ENCODE data around the gene DRC7. TPM values are rescaled to one million over a fixed set of nuclear protein-coding genes. Genes with fewer than 3 reads are reported as not detected.

Gene DRC7
- total RNA-seq, 1 donor = 0.63 TPM

DNA sequence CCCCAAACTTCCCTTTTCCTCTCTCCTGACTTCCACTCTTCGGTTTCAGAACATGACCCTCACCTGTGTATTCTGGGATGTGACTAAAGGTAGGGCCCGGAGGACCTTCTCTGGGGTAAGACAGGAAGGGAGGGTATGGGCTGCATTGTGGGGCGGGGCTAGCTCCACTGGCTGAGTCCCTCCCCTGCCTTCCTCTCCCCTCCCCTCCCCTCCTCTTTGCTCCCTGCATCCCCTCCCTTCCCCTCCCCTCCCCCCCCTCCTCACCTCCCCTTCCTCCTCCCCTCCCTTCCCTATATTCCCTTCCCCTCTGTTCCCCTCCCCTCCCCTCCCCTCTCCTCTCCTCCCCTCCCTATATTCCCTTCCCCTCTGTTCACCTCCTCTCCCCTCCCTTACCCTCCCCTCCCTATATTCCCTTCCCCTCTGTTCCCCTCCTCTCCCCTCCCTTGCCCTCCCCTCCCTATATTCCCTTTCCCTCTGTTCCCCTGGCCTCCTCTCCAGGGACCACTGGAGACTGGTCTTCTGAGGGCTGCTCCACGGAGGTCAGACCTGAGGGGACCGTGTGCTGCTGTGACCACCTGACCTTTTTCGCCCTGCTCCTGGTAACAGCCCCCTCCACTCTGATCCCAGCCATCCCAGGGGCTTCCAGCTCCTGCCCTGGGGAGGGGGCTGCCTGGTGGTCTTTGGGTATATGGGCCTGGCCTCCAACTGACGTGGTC lies 14.7 kb upstream of the DRC7 start:
- no peaks in the 10 kb centered on the region for H3K9me3 ChIP-seq (ENCODE audit: low read depth, low read length)
- no peak overlapping the region for H3K4me3 ChIP-seq (ENCODE audit: low read length)
- H3K27me3 ChIP-seq (ENCODE audit: insufficient read depth, low read length) = no peaks in the 10 kb centered on the region
- peaks cover 20% of the 10 kb centered on the region for H3K4me1 ChIP-seq (ENCODE audit: insufficient read depth, low read length)

DNA sequence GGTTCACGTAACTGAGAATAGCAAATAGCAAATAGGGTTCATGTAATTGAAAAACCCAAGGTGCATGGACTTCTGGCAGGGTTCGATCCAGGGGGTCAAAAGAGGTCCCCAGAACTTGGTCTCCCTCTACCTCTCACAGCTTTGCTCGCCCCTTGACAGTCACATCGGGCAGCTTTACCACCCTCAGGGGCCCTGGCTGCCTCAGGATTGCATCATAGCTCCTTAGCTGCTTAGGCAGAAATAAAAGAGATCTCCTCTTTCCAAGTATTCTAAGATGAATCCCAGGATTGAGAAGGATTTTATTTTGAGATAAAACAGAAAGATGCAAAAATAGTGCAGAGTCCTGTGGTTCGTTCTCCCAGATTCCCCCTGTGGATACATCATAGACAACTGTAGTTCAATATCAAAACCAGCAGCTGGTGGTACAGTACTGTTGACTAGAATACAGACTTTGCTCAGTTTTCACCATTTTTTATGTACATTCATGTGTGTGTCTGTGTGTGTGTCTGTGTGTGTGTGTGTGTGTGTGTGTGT lies 13.7 kb upstream of the DRC7 start:
- Histone ChIP-seq H3K9me3 (ENCODE audit: low read depth, low read length) (no peaks in the 10 kb centered on the region), H3K4me3 (ENCODE audit: low read length) (no peak overlapping the region), H3K4me1 (ENCODE audit: insufficient read depth, low read length) (peaks cover 10% of the 10 kb centered on the region), H3K27me3 (ENCODE audit: insufficient read depth, low read length) (no peaks in the 10 kb centered on the region)

DNA sequence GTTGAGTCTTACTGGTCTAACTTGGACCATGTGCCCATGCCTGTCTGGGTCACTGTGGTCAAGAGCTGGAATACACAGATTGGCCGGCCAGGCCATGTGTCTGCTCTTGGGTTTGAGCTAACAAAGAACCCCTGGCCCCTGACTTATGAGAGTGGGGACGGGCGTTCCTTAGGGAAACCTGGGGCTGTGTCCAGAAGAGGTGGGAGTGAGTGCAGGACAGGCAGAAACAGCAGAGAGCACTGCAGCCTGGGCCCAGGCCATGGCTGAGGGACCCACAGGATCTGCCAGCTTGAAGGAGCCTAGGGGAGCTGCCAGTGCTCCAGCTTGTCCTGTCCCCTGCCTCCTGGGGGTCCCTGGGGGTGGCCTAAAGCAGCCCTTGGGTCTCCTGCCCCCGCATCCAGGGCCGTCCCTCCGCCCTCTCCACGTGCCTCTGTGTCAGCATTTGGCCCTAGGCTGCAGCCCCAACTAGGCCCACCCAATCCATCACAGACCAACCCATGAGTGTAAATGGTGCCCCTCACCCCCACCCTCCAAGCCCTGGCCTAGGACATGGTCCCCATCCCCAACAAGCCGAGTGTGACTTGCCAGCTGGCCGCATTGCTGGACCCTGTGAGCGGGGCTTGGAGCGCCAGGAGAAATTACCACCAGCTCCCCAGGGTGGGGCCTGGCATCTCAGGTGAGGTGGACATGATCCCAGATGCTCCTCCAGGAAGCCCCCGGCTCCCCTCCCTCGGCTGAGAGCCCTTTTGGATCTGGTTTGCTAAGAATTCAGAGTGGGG lies 12.5 kb upstream of the DRC7 start:
- Histone ChIP-seq H3K9me3 (ENCODE audit: low read depth, low read length) (no peaks in the 10 kb centered on the region), H3K4me3 (ENCODE audit: low read length) (no peak overlapping the region), H3K27me3 (ENCODE audit: insufficient read depth, low read length) (no peaks in the 10 kb centered on the region), H3K4me1 (ENCODE audit: insufficient read depth, low read length) (peaks cover 7% of the 10 kb centered on the region)

DNA sequence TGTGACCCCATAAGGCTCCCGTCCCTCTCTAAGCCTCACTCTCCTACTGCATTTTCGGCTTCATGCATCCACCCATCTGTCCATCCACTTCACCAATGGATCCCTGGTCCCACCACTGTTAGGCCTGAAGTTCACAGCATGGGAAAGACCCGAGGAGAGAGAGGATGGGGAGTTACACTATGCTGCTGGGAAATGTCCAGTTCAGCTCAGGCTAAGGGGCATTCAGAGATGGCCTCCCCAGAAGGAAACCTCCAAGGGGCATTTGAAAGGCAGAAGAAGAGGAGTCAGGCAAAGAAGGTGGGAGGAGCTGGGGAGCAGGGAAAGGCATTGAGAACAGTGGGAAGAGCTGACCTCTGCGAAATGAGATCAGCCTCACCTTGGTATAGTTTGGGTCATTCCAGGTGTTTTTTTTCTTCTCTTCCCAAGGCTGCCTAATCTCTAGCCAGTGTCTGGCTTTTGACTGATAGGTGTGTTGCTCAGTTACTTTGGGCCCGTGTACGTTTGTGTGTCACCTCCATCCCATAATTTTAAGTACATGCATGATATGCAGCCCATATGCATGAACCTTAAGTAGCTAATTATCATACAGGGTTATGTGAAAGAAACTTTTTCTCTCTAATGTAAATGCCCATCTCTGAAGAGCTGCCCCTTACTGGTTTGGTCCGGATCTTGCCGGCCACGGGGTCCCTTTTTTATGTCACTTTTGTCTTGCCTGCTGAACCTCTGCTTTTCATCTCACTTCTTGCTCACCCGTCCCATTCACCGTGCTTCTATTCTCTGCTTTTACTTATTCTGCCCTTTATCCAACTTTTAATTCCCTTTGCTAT lies 11.6 kb upstream of the DRC7 start:
- Histone ChIP-seq H3K4me3 (ENCODE audit: low read length) (no peak overlapping the region), H3K4me1 (ENCODE audit: insufficient read depth, low read length) (peaks cover 13% of the 10 kb centered on the region), H3K27me3 (ENCODE audit: insufficient read depth, low read length) (no peaks in the 10 kb centered on the region), H3K9me3 (ENCODE audit: low read depth, low read length) (no peaks in the 10 kb centered on the region)

DNA sequence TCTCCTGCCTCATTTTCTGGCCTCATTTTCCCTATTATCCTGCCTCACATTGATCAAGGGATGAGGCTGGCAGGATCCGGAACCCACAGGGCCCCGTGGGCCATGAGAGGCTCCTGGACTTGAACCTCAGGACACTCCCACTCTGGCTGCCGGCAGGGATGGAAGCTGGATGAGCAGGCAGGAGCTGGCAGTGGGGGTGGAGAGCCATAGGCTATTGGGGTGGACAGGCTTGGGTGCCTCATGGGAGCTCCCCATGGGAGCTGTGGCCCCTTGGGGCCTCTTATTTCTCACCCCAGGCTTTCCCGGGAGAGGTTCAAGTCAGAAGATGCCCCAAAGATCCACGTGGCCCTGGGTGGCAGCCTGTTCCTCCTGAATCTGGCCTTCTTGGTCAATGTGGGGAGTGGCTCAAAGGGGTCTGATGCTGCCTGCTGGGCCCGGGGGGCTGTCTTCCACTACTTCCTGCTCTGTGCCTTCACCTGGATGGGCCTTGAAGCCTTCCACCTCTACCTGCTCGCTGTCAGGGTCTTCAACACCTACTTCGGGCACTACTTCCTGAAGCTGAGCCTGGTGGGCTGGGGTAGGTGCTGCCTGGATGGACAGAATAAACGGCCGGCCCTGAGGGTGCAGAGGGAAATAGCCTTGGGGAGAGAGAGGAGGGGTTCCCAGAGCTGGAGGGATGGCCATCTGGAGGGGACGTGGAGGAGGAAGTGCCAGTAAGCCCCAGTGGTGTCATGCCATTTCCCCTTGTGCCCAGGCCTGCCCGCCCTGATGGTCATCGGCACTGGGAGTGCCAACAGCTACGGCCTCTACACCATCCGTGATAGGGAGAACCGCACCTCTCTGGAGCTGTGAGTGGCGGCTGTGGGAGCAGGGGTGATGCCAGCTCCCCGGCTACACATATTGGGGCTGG lies 10.7 kb upstream of the DRC7 start:
- Histone ChIP-seq H3K4me1 (ENCODE audit: insufficient read depth, low read length) (peaks cover 14% of the 10 kb centered on the region), H3K9me3 (ENCODE audit: low read depth, low read length) (no peaks in the 10 kb centered on the region), H3K4me3 (ENCODE audit: low read length) (no peak overlapping the region), H3K27me3 (ENCODE audit: insufficient read depth, low read length) (no peaks in the 10 kb centered on the region)

DNA sequence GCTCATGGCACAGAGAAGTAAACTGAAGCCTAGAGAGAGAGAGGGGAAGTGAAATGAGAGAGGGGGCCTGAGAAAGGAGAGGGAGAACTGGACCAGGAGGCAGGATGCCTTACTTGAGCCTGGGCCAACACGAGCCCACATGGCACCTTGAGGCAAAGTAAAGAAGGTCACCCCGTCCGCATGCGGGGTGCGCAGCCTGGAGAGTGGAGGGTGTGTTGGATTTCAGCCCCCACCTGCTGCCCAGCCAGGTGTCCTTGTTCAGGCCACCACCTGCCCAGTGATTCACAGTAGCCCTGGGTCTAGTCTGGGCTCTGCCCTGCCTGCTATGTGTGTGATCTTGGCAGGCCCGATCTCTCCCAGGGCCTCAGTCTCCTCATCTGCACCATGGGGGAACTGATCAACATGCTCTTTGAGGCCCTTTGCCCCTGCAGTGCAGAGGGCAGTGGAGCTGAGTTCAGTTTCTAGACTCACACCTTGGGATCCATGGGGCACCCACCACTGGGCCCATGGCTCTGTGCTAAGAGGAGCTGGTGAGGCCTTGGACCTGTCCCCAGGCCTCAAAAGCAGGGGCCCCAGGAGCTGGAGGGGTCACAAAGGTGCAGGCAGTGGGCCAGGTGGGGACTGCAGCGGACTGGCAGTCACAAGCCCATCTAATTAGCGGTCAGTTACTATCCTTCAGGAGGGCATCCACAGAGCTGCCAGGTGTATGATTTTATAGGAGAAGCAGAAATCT lies 9.8 kb upstream of the DRC7 start:
- H3K4me3 ChIP-seq (ENCODE audit: low read length) = no peak overlapping the region
- no peaks in the 10 kb centered on the region for H3K27me3 ChIP-seq (ENCODE audit: insufficient read depth, low read length)
- H3K4me1 ChIP-seq (ENCODE audit: insufficient read depth, low read length) = peaks cover 23% of the 10 kb centered on the region
- no peaks in the 10 kb centered on the region for H3K9me3 ChIP-seq (ENCODE audit: low read depth, low read length)

DNA sequence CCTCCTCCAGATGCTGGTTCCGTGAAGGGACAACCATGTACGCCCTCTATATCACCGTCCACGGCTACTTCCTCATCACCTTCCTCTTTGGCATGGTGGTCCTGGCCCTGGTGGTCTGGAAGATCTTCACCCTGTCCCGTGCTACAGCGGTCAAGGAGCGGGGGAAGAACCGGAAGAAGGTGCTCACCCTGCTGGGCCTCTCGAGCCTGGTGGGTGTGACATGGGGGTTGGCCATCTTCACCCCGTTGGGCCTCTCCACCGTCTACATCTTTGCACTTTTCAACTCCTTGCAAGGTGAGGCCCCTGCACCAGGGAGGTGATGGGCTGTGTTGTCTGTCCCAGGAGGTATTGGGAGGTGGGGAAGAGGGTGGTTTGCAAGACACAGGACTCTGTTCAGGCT lies 9.0 kb upstream of the DRC7 start:
- Histone ChIP-seq H3K4me3 (ENCODE audit: low read length) (no peak overlapping the region), H3K27me3 (ENCODE audit: insufficient read depth, low read length) (no peaks in the 10 kb centered on the region), H3K9me3 (ENCODE audit: low read depth, low read length) (no peaks in the 10 kb centered on the region), H3K4me1 (ENCODE audit: insufficient read depth, low read length) (peaks cover 32% of the 10 kb centered on the region)

DNA sequence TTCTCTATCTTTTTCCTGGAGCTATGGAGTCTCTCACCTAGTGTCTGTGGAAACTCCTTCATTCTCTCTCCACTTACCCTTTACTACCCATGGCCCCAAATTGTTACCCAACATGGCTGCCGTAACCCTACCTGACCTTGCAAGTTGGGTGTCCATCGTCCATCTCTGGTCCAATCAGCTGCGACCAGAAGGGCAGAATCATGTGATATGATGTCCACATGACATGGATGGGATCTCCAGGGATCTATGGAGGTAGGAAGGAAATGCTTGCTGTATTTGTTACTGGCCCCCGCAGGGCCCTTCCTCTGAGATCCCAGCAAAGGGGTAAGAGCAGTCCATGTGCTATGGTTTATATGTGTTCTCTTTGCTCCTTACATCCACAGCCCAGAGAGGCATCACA lies 8.0 kb upstream of the DRC7 start:
- Histone ChIP-seq H3K4me1 (ENCODE audit: insufficient read depth, low read length) (peaks cover 41% of the 10 kb centered on the region), H3K9me3 (ENCODE audit: low read depth, low read length) (no peaks in the 10 kb centered on the region), H3K4me3 (ENCODE audit: low read length) (no peak overlapping the region), H3K27me3 (ENCODE audit: insufficient read depth, low read length) (no peaks in the 10 kb centered on the region)

DNA sequence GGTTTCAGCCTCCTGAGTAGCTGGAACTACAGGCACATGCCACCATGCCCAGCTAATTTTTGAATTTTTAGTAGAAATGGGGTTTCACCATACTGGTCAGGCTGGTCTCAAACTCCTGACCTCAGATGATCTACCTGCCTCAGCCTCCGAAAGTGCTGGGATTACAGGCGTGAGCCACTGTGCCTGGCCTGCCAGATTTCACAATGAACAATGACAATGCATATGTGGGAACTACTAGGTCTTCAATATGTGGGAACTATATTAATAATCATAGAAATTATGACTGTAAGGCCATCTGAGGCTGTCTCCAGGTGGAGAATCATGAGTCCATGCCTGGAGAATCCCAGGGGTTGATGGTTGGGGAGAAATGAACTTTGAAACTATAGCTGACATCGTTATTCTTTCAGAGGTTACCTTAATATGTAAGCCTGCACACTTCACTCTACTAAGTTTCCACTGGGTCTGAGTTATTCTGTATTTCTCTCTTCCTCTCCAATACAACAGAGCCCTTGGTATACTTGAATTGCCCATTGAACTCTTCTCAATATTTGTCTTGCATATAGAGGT lies 7.2 kb upstream of the DRC7 start:
- Histone ChIP-seq H3K4me3 (ENCODE audit: low read length) (no peak overlapping the region), H3K27me3 (ENCODE audit: insufficient read depth, low read length) (no peaks in the 10 kb centered on the region), H3K9me3 (ENCODE audit: low read depth, low read length) (no peaks in the 10 kb centered on the region), H3K4me1 (ENCODE audit: insufficient read depth, low read length) (peaks cover 43% of the 10 kb centered on the region)

DNA sequence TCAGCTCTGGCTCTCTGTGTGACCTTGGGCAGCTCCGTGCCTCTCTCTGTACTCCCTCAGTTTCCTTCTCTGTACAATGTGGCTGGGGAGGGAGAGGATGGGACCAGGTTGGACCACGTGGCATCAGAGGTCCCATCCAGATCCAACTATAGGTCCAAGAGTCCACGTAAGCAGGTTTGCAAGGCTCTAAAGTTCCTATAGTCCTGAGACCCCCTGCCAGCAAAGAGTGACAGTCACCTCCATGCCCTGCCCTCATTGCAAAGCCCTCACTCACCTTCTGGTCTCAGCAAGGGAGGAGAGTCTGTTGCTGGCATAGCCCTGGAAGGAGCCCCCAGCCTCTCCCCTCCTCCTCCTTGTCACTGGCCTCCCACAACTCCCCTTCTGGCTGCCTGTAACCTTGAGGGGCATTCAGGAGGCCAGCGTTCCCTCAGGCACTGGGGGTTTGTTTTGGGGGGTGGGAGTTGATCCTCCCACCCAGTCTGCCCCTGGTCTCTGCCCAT lies 6.1 kb upstream of the DRC7 start:
- Histone ChIP-seq H3K4me1 (ENCODE audit: insufficient read depth, low read length) (peaks cover 43% of the 10 kb centered on the region), H3K27me3 (ENCODE audit: insufficient read depth, low read length) (no peaks in the 10 kb centered on the region), H3K4me3 (ENCODE audit: low read length) (no peak overlapping the region)

DNA sequence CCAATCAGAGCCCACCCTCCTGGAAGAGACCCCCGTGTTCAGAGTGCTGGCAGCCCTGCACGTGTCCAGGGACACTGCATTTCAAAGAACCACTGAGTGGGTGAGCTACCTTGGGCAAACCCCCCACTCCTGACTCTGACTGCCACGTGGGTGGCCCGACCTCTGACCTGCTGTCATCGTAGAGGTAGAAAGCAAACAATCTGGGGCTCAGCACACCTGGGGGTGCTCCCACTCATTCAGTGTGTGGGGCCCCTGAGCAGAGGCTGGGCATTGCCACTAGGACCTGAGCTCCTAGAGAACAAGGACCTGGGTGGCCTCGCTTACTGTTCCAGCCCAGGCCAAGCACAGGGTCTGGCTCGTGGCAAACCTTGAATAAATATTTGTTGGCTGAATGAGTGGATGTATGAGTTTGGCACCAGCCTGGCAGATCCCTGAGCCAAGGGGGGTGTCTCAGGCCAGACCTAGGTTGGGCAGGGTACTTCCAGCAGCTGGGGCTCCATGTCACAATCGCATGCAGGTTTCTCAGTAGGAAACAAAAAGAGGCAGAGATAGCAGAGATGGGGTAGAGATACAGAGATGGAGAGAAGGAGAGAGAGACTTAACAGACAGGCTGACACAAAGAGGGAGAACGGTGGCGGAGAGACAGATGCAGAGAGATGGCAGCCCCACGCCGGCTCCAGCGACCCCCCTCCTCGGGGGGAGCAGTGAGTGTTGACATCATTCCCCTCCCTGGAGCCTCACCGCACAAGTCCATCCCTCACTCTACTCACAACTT lies 5.4 kb upstream of the DRC7 start:
- Histone ChIP-seq H3K4me1 (ENCODE audit: insufficient read depth, low read length) (peaks cover 45% of the 10 kb centered on the region), H3K4me3 (ENCODE audit: low read length) (no peak overlapping the region), H3K9me3 (ENCODE audit: low read depth, low read length) (no peaks in the 10 kb centered on the region), H3K27me3 (ENCODE audit: insufficient read depth, low read length) (no peaks in the 10 kb centered on the region)

More for the DNA sequence above, 6.1 kb upstream of the DRC7 start:
- H3K9me3 ChIP-seq (ENCODE audit: low read depth, low read length) = no peaks in the 10 kb centered on the region

DNA sequence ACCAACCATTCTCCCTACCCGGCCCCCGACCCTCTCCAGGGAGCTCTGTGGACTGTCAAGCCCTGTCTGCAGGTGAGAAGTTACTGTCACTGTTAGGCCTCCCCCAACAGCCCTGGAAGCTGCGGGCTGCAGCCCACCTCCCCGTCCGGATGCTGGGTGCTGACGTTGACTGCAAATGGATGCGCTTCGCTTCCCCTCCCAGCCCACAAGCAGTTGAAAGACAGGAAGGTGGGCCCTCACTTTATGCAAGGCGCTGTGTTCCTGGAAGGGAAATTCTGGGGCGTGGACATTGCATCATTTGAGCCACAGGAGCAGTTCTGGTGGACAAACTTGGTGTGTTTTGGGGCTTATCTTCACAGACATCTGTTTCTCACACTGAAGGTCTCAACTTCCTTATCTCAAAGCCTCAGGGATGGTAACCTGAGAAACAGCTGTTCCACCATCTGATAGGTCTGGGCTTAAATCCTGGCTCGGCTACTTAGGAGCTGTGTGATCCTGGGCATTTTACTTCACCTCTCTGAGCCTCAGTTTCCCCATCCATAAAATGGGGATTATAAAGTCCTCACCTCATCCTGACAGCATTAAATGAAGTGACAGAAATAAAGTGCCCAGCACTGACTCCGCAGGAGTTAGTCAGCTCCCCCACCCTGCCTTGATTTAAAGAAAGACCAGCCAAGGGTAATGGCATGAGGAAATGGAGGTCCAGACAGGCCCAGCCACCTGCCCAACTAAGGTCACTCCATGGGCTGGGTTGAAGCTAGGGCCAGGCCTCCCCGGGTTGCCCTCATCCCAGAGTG lies 4.6 kb upstream of the DRC7 start:
- H3K9me3 ChIP-seq (ENCODE audit: low read depth, low read length) = no peaks in the 10 kb centered on the region
- H3K4me3 ChIP-seq (ENCODE audit: low read length) = no peak overlapping the region
- H3K27me3 ChIP-seq (ENCODE audit: insufficient read depth, low read length) = no peaks in the 10 kb centered on the region
- H3K4me1 ChIP-seq (ENCODE audit: insufficient read depth, low read length) = peaks cover 53% of the 10 kb centered on the region

Data from mononuclear cell (primary cell).